A673 (cell line): Measurements from ENCODE around the gene ZNF33A.

Source experiments
- CTCF ChIP-seq: fragments of 300-800, 200-600 bp; sonication (generic); conservative IDR thresholded peaks from 2 replicates; pipeline ENCODE4 v1.5.1; 2017; ENCODE audit warnings: low read depth, mild to moderate bottlenecking, antibody characterized with exemption, low read length, moderate library complexity, mixed read lengths
- EZH2 ChIP-seq: fragments of 200-600 bp; sonication (generic); IDR thresholded peaks from 2 replicates; pipeline ENCODE4 v1.6.1; 2017; ENCODE audit warnings: borderline replicate concordance, low read depth, mild to moderate bottlenecking, mixed read lengths, antibody characterized with exemption, low read length; ENCODE audit not compliant: poor library complexity, severe bottlenecking

DNA sequence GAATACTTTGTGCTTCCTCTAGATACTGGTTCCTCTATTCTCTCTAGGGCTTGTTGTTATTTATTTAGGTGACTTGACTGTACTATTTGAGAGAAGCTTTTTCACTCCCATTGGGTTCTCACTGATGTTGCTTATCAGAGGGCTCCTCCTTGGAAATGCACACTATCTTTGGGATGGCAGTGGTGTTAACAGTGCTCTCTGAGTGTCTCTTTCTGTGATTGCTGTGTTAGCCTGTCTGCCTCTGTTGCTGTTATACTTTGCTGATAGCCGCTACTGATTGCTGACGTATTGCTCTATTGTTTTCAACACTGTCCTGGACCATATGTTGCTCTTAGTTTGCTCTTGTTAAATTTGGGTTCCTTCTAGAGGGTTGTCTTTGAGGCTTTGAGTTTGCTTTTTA, 34.7 kb downstream of the ZNF33A start:
- TF ChIP-seq CTCF (no peak), EZH2 (no peak)
